ENCODE results near the gene MEIS2. TPM values are rescaled to one million over a fixed set of nuclear protein-coding genes. Genes with fewer than 3 reads are reported as not detected.

The MEIS2 gene
- total and polyA plus RNA-seq, 8 donors: 9.1 to 30.5 (median 14.8) TPM

GRCh38 chr15:37093480-37094332 is 6.6 kb downstream of the MEIS2 start:
- Histone ChIP-seq H3K36me3 (no peaks in the 10 kb centered on the region), H3K27me3 (no peaks in the 10 kb centered on the region), H3K9me3 (no peaks in the 10 kb centered on the region), H3K4me3 (no peak overlapping the region), H3K4me1 (peaks cover 0 to 6% (median 0%) of the 10 kb centered on the region in 3 donors), H3K27ac (peak overlapping the region in 3 of 4 donors; percentile 23 to 98 (median 96))
- WGBS, 2 donors: 55 to 58% methylated on average over 11 of the region's 11 CpGs
- intact Hi-C loops (cut with DNase I): no loop called here
- FAIRE-seq: no peak
- TF ChIP-seq, protein P1, sequence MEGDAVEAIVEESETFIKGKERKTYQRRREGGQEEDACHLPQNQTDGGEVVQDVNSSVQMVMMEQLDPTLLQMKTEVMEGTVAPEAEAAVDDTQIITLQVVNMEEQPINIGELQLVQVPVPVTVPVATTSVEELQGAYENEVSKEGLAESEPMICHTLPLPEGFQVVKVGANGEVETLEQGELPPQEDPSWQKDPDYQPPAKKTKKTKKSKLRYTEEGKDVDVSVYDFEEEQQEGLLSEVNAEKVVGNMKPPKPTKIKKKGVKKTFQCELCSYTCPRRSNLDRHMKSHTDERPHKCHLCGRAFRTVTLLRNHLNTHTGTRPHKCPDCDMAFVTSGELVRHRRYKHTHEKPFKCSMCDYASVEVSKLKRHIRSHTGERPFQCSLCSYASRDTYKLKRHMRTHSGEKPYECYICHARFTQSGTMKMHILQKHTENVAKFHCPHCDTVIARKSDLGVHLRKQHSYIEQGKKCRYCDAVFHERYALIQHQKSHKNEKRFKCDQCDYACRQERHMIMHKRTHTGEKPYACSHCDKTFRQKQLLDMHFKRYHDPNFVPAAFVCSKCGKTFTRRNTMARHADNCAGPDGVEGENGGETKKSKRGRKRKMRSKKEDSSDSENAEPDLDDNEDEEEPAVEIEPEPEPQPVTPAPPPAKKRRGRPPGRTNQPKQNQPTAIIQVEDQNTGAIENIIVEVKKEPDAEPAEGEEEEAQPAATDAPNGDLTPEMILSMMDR (IDR thresholded peaks at IDR 0.05): no peak
- peak in 1 of 4 donors; percentile 4 for ATAC-seq
- no peak for DNase-seq

- Histone ChIP-seq H3K4me1 (peaks cover 0 to 11% (median 5%) of the 10 kb centered on the region in 3 donors), H3K4me3 (no peak overlapping the region), H3K27ac (peak overlapping the region in 1 of 4 donors; percentile 20), H3K9me3 (no peaks in the 10 kb centered on the region), H3K36me3 (no peaks in the 10 kb centered on the region), H3K27me3 (no peaks in the 10 kb centered on the region)
- ATAC-seq (no peak), FAIRE-seq (no peak), DNase-seq (no peak)
- 56% methylated on average over 3 of the region's 3 CpGs for WGBS, 2 donors
- intact Hi-C loops (cut with DNase I): no loop called here
- TF ChIP-seq, protein P1 (IDR thresholded peaks at IDR 0.05): no peak
Measured at GRCh38 chr15:37090543-37091175, 9.7 kb downstream of the MEIS2 start.

DNA sequence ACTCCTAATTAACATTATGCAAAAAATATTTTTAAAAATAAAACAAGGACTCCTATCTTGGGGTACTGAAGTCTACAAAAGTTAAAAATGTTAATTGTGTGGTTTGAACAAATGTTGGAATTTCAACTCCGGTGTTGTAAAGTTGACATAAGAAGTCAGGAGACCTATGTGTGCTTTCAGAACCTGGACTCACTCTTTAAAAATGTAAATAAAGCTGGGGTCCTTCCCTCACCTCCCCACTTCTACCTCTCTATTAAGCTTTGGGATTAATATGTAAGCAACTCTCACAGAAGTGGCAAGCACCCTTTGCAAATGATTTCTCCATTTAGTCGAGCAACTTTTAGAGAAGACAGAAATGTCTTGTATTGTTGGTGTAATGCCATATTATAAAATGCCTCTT is 11.9 kb downstream of the MEIS2 start:
- H3K27ac ChIP-seq: no peak overlapping the region

DNA sequence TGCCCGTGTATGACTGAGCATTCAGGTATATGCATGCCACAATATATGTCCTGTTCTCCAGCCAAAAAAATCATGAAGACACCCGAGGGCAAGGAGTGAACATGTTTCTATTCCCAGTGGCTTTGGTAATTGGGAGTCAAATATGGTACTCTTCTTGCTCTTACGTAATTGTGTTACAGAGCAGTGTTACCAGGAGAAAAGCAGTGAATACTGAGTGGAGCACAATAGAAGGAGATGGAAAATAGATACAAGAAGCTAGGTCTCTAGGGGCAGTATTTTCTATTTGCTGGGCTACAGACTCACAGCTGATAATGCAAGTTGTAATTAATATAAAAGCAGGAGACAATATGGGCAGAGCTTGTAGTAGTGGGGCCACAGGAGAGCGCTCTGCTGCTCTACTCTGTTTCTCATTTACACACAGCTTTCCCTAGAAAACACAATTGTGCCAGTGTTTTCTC is 13.2 kb downstream of the MEIS2 start:
- no peak for DNase-seq
- no peaks in the 10 kb centered on the region for H3K9me3 ChIP-seq
- H3K27me3 ChIP-seq: no peaks in the 10 kb centered on the region
- intact Hi-C loops (cut with DNase I): no loop called here
- H3K27ac ChIP-seq: no peak overlapping the region
- FAIRE-seq: no peak
- H3K4me1 ChIP-seq: peaks cover 0 to 11% (median 5%) of the 10 kb centered on the region in 3 donors
- H3K4me3 ChIP-seq: no peak overlapping the region
- peaks cover 0 to 3% (median 0%) of the 10 kb centered on the region in 3 donors for H3K36me3 ChIP-seq
- TF ChIP-seq, protein P1 (IDR thresholded peaks at IDR 0.05): no peak
- peak in 1 of 4 donors; percentile 15 for ATAC-seq
- WGBS, 2 donors: 82 to 91% methylated on average over 4 of the region's 4 CpGs

More for the DNA sequence above, 11.9 kb downstream of the MEIS2 start:
- Histone ChIP-seq H3K9me3 (no peaks in the 10 kb centered on the region), H3K36me3 (no peaks in the 10 kb centered on the region), H3K27me3 (no peaks in the 10 kb centered on the region), H3K4me1 (peaks cover 0 to 11% (median 5%) of the 10 kb centered on the region in 3 donors), H3K4me3 (no peak overlapping the region)
- intact Hi-C loops (cut with DNase I): no loop called here
- ATAC-seq (no peak), DNase-seq (no peak), FAIRE-seq (peak; percentile 41)
- 42 to 58% methylated on average over 2 of the region's 2 CpGs for WGBS, 2 donors
- TF ChIP-seq, protein P1 (IDR thresholded peaks at IDR 0.05): no peak

All from pancreas (tissue), 10 donors.